HFFc6 (cell line): ENCODE data around the gene ATIC. TPM values are rescaled to one million over a fixed set of nuclear protein-coding genes. Genes with fewer than 3 reads are reported as not detected.

Source experiments
- DNase-seq: peaks from one replicate; pipeline ENCODE4 v3.0.0-alpha.2; 2018
- H3K27ac Mint-ChIP-seq: 2 replicates; pipeline ENCODE4 v1.8.0; 2020; ENCODE audit warnings: mild to moderate bottlenecking, mixed read lengths
- H3K27me3 Mint-ChIP-seq: 2 replicates; pipeline ENCODE4 v1.8.0; 2021; ENCODE audit warnings: mild to moderate bottlenecking, moderate library complexity, mixed read lengths; ENCODE audit not compliant: insufficient read depth
- H3K36me3 Mint-ChIP-seq: 2 replicates; pipeline ENCODE4 v1.8.0; 2021; ENCODE audit warnings: low read depth, mixed read lengths
- H3K4me1 Mint-ChIP-seq: 2 replicates; pipeline ENCODE4 v1.8.0; 2020; ENCODE audit warnings: low read depth, mixed read lengths
- H3K4me3 Mint-ChIP-seq: 2 replicates; pipeline ENCODE4 v1.8.0; 2020; ENCODE audit warnings: mild to moderate bottlenecking, moderate library complexity, mixed read lengths
- H3K9me3 Mint-ChIP-seq: 2 replicates; pipeline ENCODE4 v1.8.0; 2020; ENCODE audit warnings: mild to moderate bottlenecking, mixed read lengths
- total RNA-seq, 6 experiments: library from RNA; stranded (reverse); fragmentation: NEBNext Ultra II Directional; extraction: Animal tissue kit (Norgen Biotek cat#: 25700); gene quantifications; 2 replicates in 1 of 6; 3 replicates in 5 of 6; pipeline ENCODE4 v1.2.3, GENCODE V29; 2021
- TF ChIP-seq, protein P1 (sequence below): fragments of 200-600 bp; sonication (generic); IDR thresholded peaks from 2 replicates; pipeline ENCODE4 v1.5.0; 2021; ENCODE audit warnings: antibody characterized with exemption, mild to moderate bottlenecking

The ATIC gene
- total RNA-seq, 6 experiments from 2014 or later: 137 to 156 (median 150) TPM

DNA sequence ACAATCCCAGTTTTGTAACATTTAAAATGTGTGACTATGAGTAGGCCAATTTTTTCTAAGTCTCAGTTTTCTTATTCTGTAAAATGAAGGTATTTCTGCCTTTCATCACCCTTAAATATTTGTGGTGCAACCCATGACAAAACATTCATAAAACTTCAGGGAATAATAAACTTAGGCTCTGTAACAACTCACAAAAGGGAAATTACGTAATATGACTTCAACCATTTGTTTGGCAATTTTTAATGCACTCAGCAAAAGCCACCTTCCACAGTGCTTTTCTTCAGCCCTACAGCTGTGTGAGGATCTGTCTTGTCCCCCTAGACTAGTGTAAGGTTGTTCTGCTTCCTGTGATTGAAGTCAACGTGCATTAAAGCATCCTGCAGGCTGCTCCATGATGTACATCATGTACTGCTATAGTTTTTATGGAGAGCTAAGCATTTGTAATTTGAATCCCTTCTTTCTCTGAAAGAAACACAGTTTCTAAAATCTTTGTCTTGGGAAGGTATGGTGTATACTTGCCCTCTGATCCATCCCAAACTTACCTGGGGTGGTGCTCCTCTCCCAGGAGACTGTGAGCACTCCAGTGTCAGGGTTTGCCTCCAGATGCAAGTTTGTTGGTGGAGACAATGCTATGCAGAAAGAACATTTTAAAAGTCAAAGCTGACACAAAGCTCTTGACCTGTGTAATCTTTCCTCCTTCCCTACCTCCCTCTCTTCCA is 84.9 kb downstream of the ATIC start:
- TF ChIP-seq, protein P1, sequence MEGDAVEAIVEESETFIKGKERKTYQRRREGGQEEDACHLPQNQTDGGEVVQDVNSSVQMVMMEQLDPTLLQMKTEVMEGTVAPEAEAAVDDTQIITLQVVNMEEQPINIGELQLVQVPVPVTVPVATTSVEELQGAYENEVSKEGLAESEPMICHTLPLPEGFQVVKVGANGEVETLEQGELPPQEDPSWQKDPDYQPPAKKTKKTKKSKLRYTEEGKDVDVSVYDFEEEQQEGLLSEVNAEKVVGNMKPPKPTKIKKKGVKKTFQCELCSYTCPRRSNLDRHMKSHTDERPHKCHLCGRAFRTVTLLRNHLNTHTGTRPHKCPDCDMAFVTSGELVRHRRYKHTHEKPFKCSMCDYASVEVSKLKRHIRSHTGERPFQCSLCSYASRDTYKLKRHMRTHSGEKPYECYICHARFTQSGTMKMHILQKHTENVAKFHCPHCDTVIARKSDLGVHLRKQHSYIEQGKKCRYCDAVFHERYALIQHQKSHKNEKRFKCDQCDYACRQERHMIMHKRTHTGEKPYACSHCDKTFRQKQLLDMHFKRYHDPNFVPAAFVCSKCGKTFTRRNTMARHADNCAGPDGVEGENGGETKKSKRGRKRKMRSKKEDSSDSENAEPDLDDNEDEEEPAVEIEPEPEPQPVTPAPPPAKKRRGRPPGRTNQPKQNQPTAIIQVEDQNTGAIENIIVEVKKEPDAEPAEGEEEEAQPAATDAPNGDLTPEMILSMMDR: no peak
- peaks cover 21% of the 10 kb centered on the region for H3K27me3 Mint-ChIP-seq
- peak overlapping the region; percentile 17; the same call in 1 of the 2 replicates for H3K4me3 Mint-ChIP-seq
- peaks cover 74% of the 10 kb centered on the region for H3K36me3 Mint-ChIP-seq
- peak overlapping the region; percentile 69 for H3K27ac Mint-ChIP-seq
- H3K9me3 Mint-ChIP-seq: peaks cover 6% of the 10 kb centered on the region
- H3K4me1 Mint-ChIP-seq: peaks cover 74% of the 10 kb centered on the region
- DNase-seq: peak; percentile 62

DNA sequence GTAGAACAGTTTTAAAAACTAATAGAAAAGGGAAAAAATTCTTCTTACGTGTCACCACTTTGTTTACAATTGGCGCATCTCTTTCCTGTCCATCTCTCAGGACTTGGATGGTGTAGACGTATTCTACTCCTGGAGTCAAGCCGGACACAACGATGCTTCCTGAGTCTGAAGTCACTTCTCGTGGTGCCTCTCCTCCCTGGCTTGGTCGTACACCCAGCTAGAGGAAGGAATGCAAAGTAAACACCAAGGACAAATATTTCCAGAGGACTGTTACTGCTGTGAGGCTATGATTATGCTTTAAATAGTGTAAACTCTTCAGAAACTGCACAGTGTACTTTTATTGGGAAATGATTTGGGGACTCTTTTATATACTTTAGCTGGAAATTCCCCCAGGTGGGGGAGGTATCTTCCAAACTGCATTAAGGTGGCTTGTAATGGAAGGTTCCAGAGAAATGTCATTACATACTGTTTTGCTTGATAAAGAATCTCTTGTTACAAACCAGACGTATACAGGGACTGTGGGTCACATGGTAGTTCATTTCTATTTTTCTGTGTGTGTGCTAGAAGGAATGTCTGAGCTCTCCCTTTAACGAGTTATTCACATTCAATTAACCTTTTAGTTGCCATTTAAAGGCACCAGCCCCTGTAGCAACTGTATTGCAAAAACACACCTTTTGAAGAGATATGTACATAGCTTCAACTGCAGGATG is 85.9 kb downstream of the ATIC start:
- Mint-ChIP-seq H3K4me3 (peak overlapping the region; percentile 35; the same call in 1 of the 2 replicates), H3K36me3 (peaks cover 66% of the 10 kb centered on the region), H3K27me3 (peaks cover 19% of the 10 kb centered on the region), H3K9me3 (peaks cover 3% of the 10 kb centered on the region), H3K27ac (peak overlapping the region; percentile 69), H3K4me1 (peaks cover 73% of the 10 kb centered on the region)
- TF ChIP-seq, protein P1: peak; percentile 25; the same call in 1 of the 2 replicates
- no peak for DNase-seq

DNA sequence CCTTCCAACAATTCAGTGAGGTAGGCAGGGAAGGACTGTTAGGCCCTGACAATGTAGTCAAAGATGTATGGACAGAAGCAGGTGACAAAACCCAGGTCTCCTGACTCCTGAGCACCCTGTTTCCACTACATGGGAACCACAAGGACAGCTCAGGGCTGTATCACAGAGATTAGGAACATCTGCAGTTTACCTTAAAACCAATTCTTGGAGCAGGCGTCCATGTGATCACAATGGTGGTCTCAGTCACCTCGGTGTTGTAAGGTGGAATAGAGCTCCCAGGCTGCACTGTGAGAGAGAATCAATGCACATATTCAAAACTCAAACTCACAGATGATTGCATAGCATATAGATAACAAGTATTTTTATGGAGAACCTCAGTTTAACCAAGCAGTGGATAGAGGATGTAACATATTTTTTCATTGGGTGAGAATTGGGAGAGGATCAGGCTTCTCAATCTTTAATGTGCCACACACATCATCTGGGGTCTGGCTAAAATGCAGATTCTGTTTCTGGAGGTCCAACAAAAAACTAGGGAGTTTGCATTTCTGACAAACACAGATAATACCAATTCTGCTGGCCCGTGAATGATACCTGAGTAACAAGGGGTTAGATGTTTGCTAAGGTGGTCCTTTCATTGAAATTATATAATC is 87.3 kb downstream of the ATIC start:
- TF ChIP-seq, protein P1: no peak
- peak overlapping the region; percentile 35 for H3K4me3 Mint-ChIP-seq
- H3K27ac Mint-ChIP-seq: peak overlapping the region; percentile 69
- peaks cover 16% of the 10 kb centered on the region for H3K27me3 Mint-ChIP-seq
- DNase-seq: no peak
- H3K4me1 Mint-ChIP-seq: peaks cover 81% of the 10 kb centered on the region
- no peaks in the 10 kb centered on the region for H3K9me3 Mint-ChIP-seq
- peaks cover 69% of the 10 kb centered on the region for H3K36me3 Mint-ChIP-seq

Other genes starting within 250 kb of the ATIC start
- under 1 TPM in 5 of 6 experiments, not detected in 1; 0.05 to 0.38 (median 0.08) TPM for gene ABCA12, start 173.4 kb upstream of the ATIC start, total RNA-seq
- 1,000 to 10,000 TPM; 2,848 to 5,249 (median 2,869) TPM for gene FN1, start 124.0 kb downstream of the ATIC start, total RNA-seq